Testis (tissue), 2 donors: ENCODE results near the gene KHK.

Experiments used
- CTCF ChIP-seq, 3 experiments: fragments of 450-650 bp in 2 of 3; fragments of 200-600 bp in 1 of 3; sonication (generic) in 1 of 3; IDR thresholded peaks; one replicate each; pipeline ENCODE4 v1.5.1; 2016 to 2019; ENCODE audit warnings: antibody characterized with exemption in 3 of 3, mild to moderate bottlenecking in 2 of 3, moderate library complexity in 1 of 3
- POLR2A ChIP-seq: fragments of 450-650 bp; IDR thresholded peaks from one replicate; pipeline ENCODE4 v1.6.1; 2017; ENCODE audit warnings: antibody characterized with exemption, mild to moderate bottlenecking, moderate library complexity

- TF ChIP-seq POLR2A (no peak), CTCF (IDR thresholded peaks at IDR 0.05) (no peak)
Observed at GRCh38 chr2:27079233-27080139, 7.1 kb upstream of the KHK start.
